H9 (cell line): Measurements from ENCODE around the gene KCNE2. TPM values are rescaled to one million over a fixed set of nuclear protein-coding genes. Genes with fewer than 3 reads are reported as not detected.

Source experiments
- DNase-seq: peaks from one replicate; pipeline ENCODE4 v3.0.0-alpha.2; 2017
- H2AFZ ChIP-seq: one replicate; pipeline ENCODE4 v1.6.1; 2013; ENCODE audit warnings: mild to moderate bottlenecking, low read length, control low read depth, moderate library complexity
- H2AK5ac ChIP-seq: 2 replicates; pipeline ENCODE4 v1.6.1; 2013; ENCODE audit warnings: low read length, control low read depth, mixed read lengths; ENCODE audit not compliant: insufficient read length
- H2BK120ac ChIP-seq: one replicate; pipeline ENCODE4 v1.6.1; 2013; ENCODE audit warnings: low read depth, mild to moderate bottlenecking, low read length, control low read depth, inconsistent platforms; ENCODE audit not compliant: poor library complexity, severe bottlenecking
- H2BK12ac ChIP-seq: 2 replicates; pipeline ENCODE4 v1.6.1; 2013; ENCODE audit warnings: low read length, control low read depth, mixed read lengths, low read depth; ENCODE audit not compliant: insufficient read length
- H2BK15ac ChIP-seq: 2 replicates; pipeline ENCODE4 v1.6.1; 2013; ENCODE audit warnings: low read depth, low read length, control low read depth
- H2BK20ac ChIP-seq: one replicate; pipeline ENCODE4 v1.6.1; 2013; ENCODE audit warnings: low read depth, mild to moderate bottlenecking, low read length, control low read depth, inconsistent platforms; ENCODE audit not compliant: poor library complexity, severe bottlenecking
- H2BK5ac ChIP-seq: 2 replicates; pipeline ENCODE4 v1.6.1; 2013; ENCODE audit warnings: low read length, control low read depth, mixed read lengths; ENCODE audit not compliant: insufficient read length
- H3K14ac ChIP-seq: 2 replicates; pipeline ENCODE4 v1.6.1; 2013; ENCODE audit warnings: low read length, control low read depth; ENCODE audit not compliant: insufficient read depth
- H3K18ac ChIP-seq: 2 replicates; pipeline ENCODE4 v1.6.1; 2013; ENCODE audit warnings: low read depth, mild to moderate bottlenecking, mixed read lengths, low read length, control low read depth; ENCODE audit not compliant: insufficient read length
- H3K23ac ChIP-seq: 2 replicates; pipeline ENCODE4 v1.6.1; 2013; ENCODE audit warnings: low read length, control low read depth, mixed read lengths, low read depth; ENCODE audit not compliant: insufficient read length
- H3K23me2 ChIP-seq: 2 replicates; pipeline ENCODE4 v1.6.1; 2013; ENCODE audit warnings: low read depth, mild to moderate bottlenecking, mixed read lengths, low read length, control low read depth; ENCODE audit not compliant: insufficient read length, poor library complexity, severe bottlenecking
- H3K27ac ChIP-seq: 2 replicates; pipeline ENCODE4 v1.5.1; 2013; ENCODE audit warnings: low read length, control low read depth, mixed read lengths, low read depth; ENCODE audit not compliant: insufficient read length
- H3K27me3 ChIP-seq: 2 replicates; pipeline ENCODE4 v1.6.1; 2013; ENCODE audit warnings: low read length, control low read depth, inconsistent platforms; ENCODE audit not compliant: insufficient read depth
- H3K4ac ChIP-seq: 2 replicates; pipeline ENCODE4 v1.6.1; 2013; ENCODE audit warnings: low read depth, mild to moderate bottlenecking, control low read depth, inconsistent platforms, low read length, moderate library complexity
- H3K4me1 ChIP-seq: 2 replicates; pipeline ENCODE4 v1.6.1; 2013; ENCODE audit warnings: low read length, control low read depth, inconsistent platforms; ENCODE audit not compliant: insufficient read depth
- H3K4me2 ChIP-seq: 2 replicates; pipeline ENCODE4 v1.6.1; 2013; ENCODE audit warnings: low read length, control low read depth, mixed read lengths; ENCODE audit not compliant: insufficient read length, insufficient read depth
- H3K56ac ChIP-seq: 2 replicates; pipeline ENCODE4 v1.6.1; 2013; ENCODE audit warnings: low read depth, mild to moderate bottlenecking, mixed read lengths, low read length, control low read depth; ENCODE audit not compliant: insufficient read length
- H3K79me1 ChIP-seq: 2 replicates; pipeline ENCODE4 v1.6.1; 2013; ENCODE audit warnings: low read depth, mild to moderate bottlenecking, moderate library complexity, low read length, control low read depth, inconsistent platforms; ENCODE audit not compliant: insufficient read depth, poor library complexity, severe bottlenecking
- H3K79me2 ChIP-seq: 2 replicates; pipeline ENCODE4 v1.6.1; 2013; ENCODE audit warnings: low read length, control low read depth, inconsistent platforms; ENCODE audit not compliant: insufficient read depth
- H3K9ac ChIP-seq: 2 replicates; pipeline ENCODE4 v1.6.1; 2013; ENCODE audit warnings: low read length, control low read depth, mixed read lengths; ENCODE audit not compliant: insufficient read length; ENCODE audit errors: extremely low read depth
- H3K9me3 ChIP-seq: one replicate; pipeline ENCODE4 v1.6.1; 2013; ENCODE audit warnings: low read depth, low read length, inconsistent platforms; ENCODE audit not compliant: control insufficient read depth
- H3T11ph ChIP-seq: one replicate; pipeline ENCODE4 v1.6.1; 2013; ENCODE audit warnings: mild to moderate bottlenecking, low read length, control low read depth, inconsistent platforms
- H4K20me1 ChIP-seq: one replicate; pipeline ENCODE4 v1.6.1; 2013; ENCODE audit not compliant: control insufficient read depth, insufficient read length, insufficient read depth
- H4K5ac ChIP-seq: 2 replicates; pipeline ENCODE4 v1.6.1; 2013; ENCODE audit warnings: low read depth, mild to moderate bottlenecking, mixed read lengths, low read length, control low read depth; ENCODE audit not compliant: insufficient read length
- H4K8ac ChIP-seq: replicated peaks from 2 replicates; pipeline ENCODE4 v1.6.1; 2013; ENCODE audit warnings: low read length, control low read depth, mixed read lengths, low read depth; ENCODE audit not compliant: insufficient read length
- H4K91ac ChIP-seq: 2 replicates; pipeline ENCODE4 v1.6.1; 2013; ENCODE audit warnings: low read depth, mild to moderate bottlenecking, moderate library complexity, mixed read lengths, low read length, control low read depth; ENCODE audit not compliant: insufficient read length
- H3K27ac Mint-ChIP-seq, 3 experiments: 2 replicates in 2 of 3; 3 replicates in 1 of 3; pipeline ENCODE4 v1.8.0; 2020 to 2021; ENCODE audit warnings: mixed read lengths in 3 of 3, mild to moderate bottlenecking in 1 of 3, moderate library complexity in 1 of 3
- H3K27me3 Mint-ChIP-seq: 2 replicates; pipeline ENCODE4 v1.8.0; 2021; ENCODE audit warnings: low read depth, mild to moderate bottlenecking, moderate library complexity, mixed read lengths
- H3K36me3 Mint-ChIP-seq, 3 experiments: 2 replicates in 2 of 3; 3 replicates in 1 of 3; pipeline ENCODE4 v1.8.0; 2020 to 2021; ENCODE audit warnings: low read depth in 3 of 3, mixed read lengths in 3 of 3; ENCODE audit not compliant: insufficient read depth in 1 of 3
- H3K4me1 Mint-ChIP-seq, 2 experiments: 2 replicates each; pipeline ENCODE4 v1.8.0; 2020; ENCODE audit warnings: mixed read lengths in 2 of 2
- H3K4me3 Mint-ChIP-seq, 2 experiments: 2 replicates in 1 of 2; 3 replicates in 1 of 2; pipeline ENCODE4 v1.8.0; 2020 to 2021; ENCODE audit warnings: mild to moderate bottlenecking in 2 of 2, mixed read lengths in 2 of 2, moderate library complexity in 1 of 2
- H3K9me3 Mint-ChIP-seq, 2 experiments: 2 replicates in 1 of 2; 3 replicates in 1 of 2; pipeline ENCODE4 v1.8.0; 2020; ENCODE audit warnings: mild to moderate bottlenecking in 2 of 2, mixed read lengths in 2 of 2, moderate library complexity in 1 of 2
- WGBS: extraction: QIAGEN DNeasy Blood & Tissue Kit; methylation state at CpG from one replicate; pipeline ENCODE4 v1.1.7; 2013; ENCODE audit warnings: missing lambda C conversion rate, low lambda C conversion rate, mixed read lengths; ENCODE audit not compliant: insufficient read length; ENCODE audit errors: extremely low coverage; 5-methylcytosine and 5-hydroxymethylcytosine counted together
- total RNA-seq: library from RNA; stranded (reverse); gene quantifications from 2 replicates; pipeline ENCODE4 v1.2.1, GENCODE V29; 2021
- TF ChIP-seq, protein P1 (sequence below): fragments of 200-600 bp; sonication (generic); conservative IDR thresholded peaks from 3 replicates; pipeline ENCODE4 v1.8.0; 2021; ENCODE audit warnings: antibody characterized with exemption, mild to moderate bottlenecking

Gene KCNE2
- total RNA-seq, 1 experiment from 2014 or later, result not detected

DNA sequence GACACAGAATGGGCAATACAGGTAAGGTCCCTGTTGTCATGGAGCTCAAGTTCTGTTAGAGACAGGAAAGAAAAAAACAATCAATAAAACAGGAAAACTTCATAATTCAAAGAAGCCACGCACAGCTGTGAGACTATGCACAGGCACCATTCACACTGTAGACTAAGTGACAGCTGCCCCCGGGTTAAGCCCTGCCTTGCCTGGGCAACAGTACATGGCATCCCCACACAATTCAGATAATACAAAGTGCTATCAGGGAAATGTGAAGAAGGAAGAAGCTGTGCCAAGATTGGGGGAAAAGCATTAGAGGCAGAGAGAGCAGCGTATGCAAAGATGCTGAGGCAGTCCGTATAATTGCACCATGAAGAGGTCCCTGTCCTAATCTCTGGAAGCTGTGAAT is 9.0 kb upstream of the KCNE2 start:
- H3K27me3 ChIP-seq, result no peaks in the 10 kb centered on the region; the same call in 1 of the 2 replicates
- no peaks in the 10 kb centered on the region for H3K79me1 ChIP-seq
- H4K91ac ChIP-seq, result no peak overlapping the region
- H3K4me1 ChIP-seq, result no peaks in the 10 kb centered on the region
- Mint-ChIP-seq H3K4me3 (no peak overlapping the region), H3K27me3 (peaks cover 15% of the 10 kb centered on the region), H3K36me3 (peaks cover 0 to 6% (median 4%) of the 10 kb centered on the region in 3 experiments; a peak in 3 of 7 replicates), H3K9me3 (peaks cover 11 to 15% of the 10 kb centered on the region in 2 experiments; a peak in 4 of 5 replicates), H3K27ac (no peak overlapping the region), H3K4me1 (peaks cover 0 to 10% of the 10 kb centered on the region in 2 experiments; a peak in 3 of 4 replicates)
- H4K5ac ChIP-seq, result no peak overlapping the region
- no peak overlapping the region for H2BK5ac ChIP-seq
- H3K27ac ChIP-seq, result no peak overlapping the region
- no peak overlapping the region for H4K8ac ChIP-seq
- TF ChIP-seq, protein P1, sequence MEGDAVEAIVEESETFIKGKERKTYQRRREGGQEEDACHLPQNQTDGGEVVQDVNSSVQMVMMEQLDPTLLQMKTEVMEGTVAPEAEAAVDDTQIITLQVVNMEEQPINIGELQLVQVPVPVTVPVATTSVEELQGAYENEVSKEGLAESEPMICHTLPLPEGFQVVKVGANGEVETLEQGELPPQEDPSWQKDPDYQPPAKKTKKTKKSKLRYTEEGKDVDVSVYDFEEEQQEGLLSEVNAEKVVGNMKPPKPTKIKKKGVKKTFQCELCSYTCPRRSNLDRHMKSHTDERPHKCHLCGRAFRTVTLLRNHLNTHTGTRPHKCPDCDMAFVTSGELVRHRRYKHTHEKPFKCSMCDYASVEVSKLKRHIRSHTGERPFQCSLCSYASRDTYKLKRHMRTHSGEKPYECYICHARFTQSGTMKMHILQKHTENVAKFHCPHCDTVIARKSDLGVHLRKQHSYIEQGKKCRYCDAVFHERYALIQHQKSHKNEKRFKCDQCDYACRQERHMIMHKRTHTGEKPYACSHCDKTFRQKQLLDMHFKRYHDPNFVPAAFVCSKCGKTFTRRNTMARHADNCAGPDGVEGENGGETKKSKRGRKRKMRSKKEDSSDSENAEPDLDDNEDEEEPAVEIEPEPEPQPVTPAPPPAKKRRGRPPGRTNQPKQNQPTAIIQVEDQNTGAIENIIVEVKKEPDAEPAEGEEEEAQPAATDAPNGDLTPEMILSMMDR, result no peak
- H2AFZ ChIP-seq, result no peak overlapping the region
- no peaks in the 10 kb centered on the region for H3K23me2 ChIP-seq
- WGBS, result no CpG with 5 or more reads among the region's 4 CpGs
- H3T11ph ChIP-seq, result no peak overlapping the region
- no peaks in the 10 kb centered on the region for H3K9me3 ChIP-seq
- no peak overlapping the region for H3K18ac ChIP-seq
- no peak overlapping the region for H2BK15ac ChIP-seq
- H2AK5ac ChIP-seq, result no peak overlapping the region
- DNase-seq, result no peak
- no peak overlapping the region for H3K56ac ChIP-seq
- no peak overlapping the region for H2BK12ac ChIP-seq
- H4K20me1 ChIP-seq, result no peaks in the 10 kb centered on the region
- H3K4ac ChIP-seq, result no peak overlapping the region
- H3K23ac ChIP-seq, result no peak overlapping the region
- no peak overlapping the region for H2BK120ac ChIP-seq
- H2BK20ac ChIP-seq, result no peak overlapping the region
- no peak overlapping the region for H3K14ac ChIP-seq
- no peak overlapping the region for H3K9ac ChIP-seq
- H3K4me2 ChIP-seq, result no peak overlapping the region
- H3K79me2 ChIP-seq, result no peaks in the 10 kb centered on the region
